NCI-H1436 (cell line): ENCODE measurements around the gene SENP1.

ENCODE experiments used
- DNase-seq: peaks from one replicate; lab custom pipeline; 2025; lab: John Stamatoyannopoulos, UW

SENP1 gene

DNA sequence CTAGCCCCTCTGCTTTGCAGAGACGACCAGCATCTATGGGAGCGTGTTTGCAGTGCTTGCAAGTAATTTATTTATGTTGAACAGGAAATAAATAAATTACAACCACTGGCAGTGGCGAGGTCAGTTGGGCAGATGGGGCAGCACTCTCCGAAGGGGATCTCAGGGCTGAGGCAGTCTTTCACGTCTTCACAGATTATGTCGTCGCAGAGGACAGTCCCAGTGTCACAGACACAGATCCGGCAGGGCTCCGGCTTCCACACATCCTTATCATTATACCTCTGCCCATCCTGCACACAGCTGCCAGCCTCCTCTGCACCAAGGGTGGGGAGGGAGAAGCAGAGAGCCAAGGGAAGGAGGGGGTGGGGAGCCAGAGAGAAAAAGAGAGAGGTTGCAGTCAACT is 106.1 kb downstream of the SENP1 start:
- no peak for DNase-seq

- DNase-seq: no peak
These were observed 108.6 kb downstream of the SENP1 start for GRCh38 chr12:47997321-47997720.

DNA sequence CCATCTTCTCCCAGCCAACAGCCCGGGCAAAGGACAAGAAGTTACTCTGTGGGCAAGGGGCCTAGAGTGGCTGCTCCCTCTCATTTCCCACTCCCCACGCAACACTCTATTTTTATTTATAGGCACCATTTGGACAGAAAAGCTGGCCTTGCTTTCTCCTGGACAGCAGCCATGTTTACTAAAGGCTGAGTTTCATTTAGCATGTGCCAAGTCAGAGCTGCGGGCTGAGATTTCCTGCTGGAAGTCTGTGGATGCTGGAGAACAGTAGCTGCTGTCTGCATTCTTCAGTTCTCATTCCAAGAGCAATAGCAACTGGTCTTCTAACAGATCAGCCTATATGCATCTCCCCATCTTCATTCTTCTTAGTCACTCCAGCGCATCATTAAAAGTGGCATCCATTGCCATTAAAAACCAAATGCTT is 109.9 kb downstream of the SENP1 start:
- DNase-seq: no peak

- no peak for DNase-seq
These were observed 112.4 kb downstream of the SENP1 start for GRCh38 chr12:47993491-47993890.
